SJSA1 (cell line): ENCODE data around the gene SLCO1B3. TPM values are rescaled to one million over a fixed set of nuclear protein-coding genes. Genes with fewer than 3 reads are reported as not detected.

Experiments used
- DNase-seq, 2 experiments: peaks; one replicate each; pipeline ENCODE4 v3.0.0-alpha.2; 2015 to 2020; ENCODE audit warnings: low spot score in 2 of 2, low read depth in 1 of 2
- H3K27ac ChIP-seq: fragments of 250-450 bp; sonication (Bioruptor Pico); 2 replicates; pipeline ENCODE4 v1.5.1; 2020; ENCODE audit warnings: mild to moderate bottlenecking, moderate library complexity
- H3K27me3 ChIP-seq: fragments of 250-450 bp; sonication (Bioruptor Pico); replicated peaks from 2 replicates; pipeline ENCODE4 v1.5.1; 2020; ENCODE audit warnings: mild to moderate bottlenecking, moderate library complexity
- H3K36me3 ChIP-seq: fragments of 250-450 bp; sonication (Bioruptor Pico); 2 replicates; pipeline ENCODE4 v1.5.1; 2020; ENCODE audit warnings: mild to moderate bottlenecking
- H3K4me1 ChIP-seq: fragments of 250-450 bp; sonication (Bioruptor Pico); replicated peaks from 2 replicates; pipeline ENCODE4 v1.6.1; 2021; ENCODE audit warnings: mild to moderate bottlenecking
- H3K4me3 ChIP-seq: fragments of 250-450 bp; sonication (Bioruptor Pico); 2 replicates; pipeline ENCODE4 v1.5.1; 2020; ENCODE audit warnings: mild to moderate bottlenecking
- H3K9me3 ChIP-seq: fragments of 250-450 bp; sonication (Bioruptor Pico); replicated peaks from 2 replicates; pipeline ENCODE4 v1.5.1; 2020; ENCODE audit warnings: mild to moderate bottlenecking
- total RNA-seq: library from RNA; depleted of rRNA; stranded (reverse); fragments of >200 nt; shearing (Covaris generic); gene quantifications from 2 replicates; pipeline ENCODE4 v1.2.3, GENCODE V29; 2014; rRNA removed

SLCO1B3 gene
- total RNA-seq, 1 experiment from 2014 or later: not detected

DNA sequence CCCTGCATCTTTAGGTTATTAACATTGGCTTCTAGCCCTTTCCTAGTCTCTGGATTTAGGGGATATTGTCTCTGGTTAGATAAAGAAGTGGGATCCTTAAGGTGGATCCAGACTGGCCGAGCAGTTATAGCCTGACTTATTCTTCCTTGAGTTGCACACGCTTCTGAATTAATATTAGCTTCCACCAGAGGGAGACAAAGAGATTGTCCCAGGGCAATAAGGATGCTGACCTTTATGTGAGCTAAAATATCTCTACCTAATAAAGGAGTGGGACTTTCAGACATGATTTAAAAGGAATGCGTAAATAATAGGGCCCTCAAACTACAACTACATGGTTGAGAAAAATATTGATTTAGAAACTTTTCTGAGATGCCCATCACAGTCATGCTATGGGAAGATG lies 139.7 kb downstream of the SLCO1B3 start:
- Histone ChIP-seq H3K4me3 (no peak overlapping the region), H3K4me1 (no peaks in the 10 kb centered on the region), H3K27ac (no peak overlapping the region), H3K9me3 (no peaks in the 10 kb centered on the region), H3K36me3 (no peaks in the 10 kb centered on the region), H3K27me3 (no peaks in the 10 kb centered on the region)
- peak in 1 of 2 experiments; percentile 2 for DNase-seq

DNA sequence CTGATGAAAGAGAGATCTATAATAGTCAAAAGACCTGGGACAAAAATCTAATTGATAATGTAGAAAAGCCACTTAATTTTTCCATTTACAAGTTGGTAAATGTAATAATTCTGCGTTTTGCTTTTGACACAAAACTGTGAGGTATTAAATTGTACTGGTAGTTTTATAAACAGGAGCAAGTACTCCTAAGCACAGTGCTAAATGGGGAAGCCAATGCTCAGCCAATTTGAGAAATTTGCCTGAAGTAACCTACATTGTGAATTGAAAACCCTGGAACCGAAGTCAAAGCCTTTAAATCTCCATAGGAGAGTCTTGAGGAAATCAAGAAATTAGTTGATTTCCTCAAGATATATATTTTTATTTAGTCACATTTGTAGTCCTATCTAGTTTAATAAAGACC lies 152.8 kb downstream of the SLCO1B3 start:
- H3K27me3 ChIP-seq: no peaks in the 10 kb centered on the region
- no peak for DNase-seq
- H3K4me3 ChIP-seq: no peak overlapping the region
- no peaks in the 10 kb centered on the region for H3K4me1 ChIP-seq
- H3K36me3 ChIP-seq: no peaks in the 10 kb centered on the region
- H3K9me3 ChIP-seq: no peaks in the 10 kb centered on the region
- H3K27ac ChIP-seq: no peak overlapping the region

DNA sequence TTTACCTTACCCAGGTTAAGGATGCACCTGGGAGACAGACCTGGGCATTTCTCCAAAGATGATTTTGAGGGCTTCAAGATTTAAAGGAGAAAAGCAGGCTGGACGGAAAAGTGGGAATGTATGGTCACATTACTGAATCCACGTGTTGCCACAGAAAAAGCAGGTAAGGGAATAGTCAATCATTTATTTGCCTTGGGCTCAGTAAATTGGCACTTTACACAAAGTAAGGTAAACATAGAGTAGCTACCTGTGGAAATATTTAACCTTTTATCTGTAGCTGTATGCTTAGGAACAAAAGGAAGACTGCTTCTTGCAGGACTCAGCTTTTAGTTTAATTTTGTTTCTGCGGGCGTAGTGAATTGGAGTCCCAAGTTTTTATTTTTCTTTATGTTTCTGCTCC lies 153.3 kb downstream of the SLCO1B3 start:
- H3K36me3 ChIP-seq: no peaks in the 10 kb centered on the region
- no peaks in the 10 kb centered on the region for H3K9me3 ChIP-seq
- no peak overlapping the region for H3K4me3 ChIP-seq
- DNase-seq: no peak
- H3K27me3 ChIP-seq: no peaks in the 10 kb centered on the region
- no peaks in the 10 kb centered on the region for H3K4me1 ChIP-seq
- H3K27ac ChIP-seq: no peak overlapping the region

Other genes starting within 250 kb of the SLCO1B3 start
- gene SLCO1C1, start 115.4 kb upstream of the SLCO1B3 start, total RNA-seq: 0.09 TPM in 1 of 2 replicates, not detected in the other